ENCODE data around the gene OSBP. TPM values are rescaled to one million over a fixed set of nuclear protein-coding genes. Genes with fewer than 3 reads are reported as not detected.

OSBP gene
- total and polyA plus RNA-seq, 9 of the 15 experiments (the other 6 are each of a cell fraction or from before 2014, with no cell fraction given) = 11.7 to 49.0 (median 28.7) TPM

- no peak for TF ChIP-seq USF2 (CRISPR knock-in tag; IDR thresholded peaks at IDR 0.05)
- no peak; the same call in 1 of the 2 replicates for TF ChIP-seq ZBTB40 (IDR thresholded peaks at IDR 0.05)
- TF ChIP-seq ZBTB40 (CRISPR knock-in tag; IDR thresholded peaks at IDR 0.05) = no peak
- peak; percentile 46 for TF ChIP-seq BDP1 (IDR thresholded peaks at IDR 0.05; ENCODE audit: insufficient read depth, insufficient read length)
- TF ChIP-seq SAFB2 (IDR thresholded peaks at IDR 0.05; ENCODE audit: borderline replicate concordance, low read depth, low read length, severe bottlenecking) = no peak
- TF ChIP-seq TCF3 (CRISPR knock-in tag; IDR thresholded peaks at IDR 0.05) = peak; percentile 8; the same call in 1 of the 2 replicates
- TF ChIP-seq CHD4 (IDR thresholded peaks at IDR 0.05; ENCODE audit: insufficient read depth, insufficient replicate concordance, low read depth, low read length, poor library complexity, severe bottlenecking) = no peak
- peak; percentile 34 for TF ChIP-seq KDM5B (IDR thresholded peaks at IDR 0.05; ENCODE audit: insufficient replicate concordance, low read depth, low read length)
- TF ChIP-seq ETS1 (conservative IDR thresholded peaks at IDR 0.05; ENCODE audit: control insufficient read depth, low read depth, low read length) = peak; percentile 93
- no peak for TF ChIP-seq ZNF232 (CRISPR knock-in tag; IDR thresholded peaks at IDR 0.05)
- TF ChIP-seq ZNF639 (CRISPR knock-in tag; conservative IDR thresholded peaks at IDR 0.05 in 1 of 2, IDR thresholded peaks at IDR 0.05 in 1 of 2) = peak in 1 of 2 experiments; percentile 52; a peak in 1 of 4 replicates
- no peak for TF ChIP-seq NFIX (CRISPR knock-in tag; IDR thresholded peaks at IDR 0.05; ENCODE audit: low read depth)
- no peak for TF ChIP-seq CBFB (CRISPR knock-in tag; IDR thresholded peaks at IDR 0.05)
- TF ChIP-seq HMGN3 (IDR thresholded peaks at IDR 0.05; ENCODE audit: borderline replicate concordance, extremely low read depth, insufficient read length, low read depth, low read length) = peak; percentile 73
These were observed 65.2 kb downstream of the OSBP start (continued) for GRCh38 chr11:59550368-59550841.

Measured in K562 (cell line).